Measurements from ENCODE around the gene MRPL40.

The MRPL40 gene

GRCh38 chr22:19483481-19484244, 51.3 kb downstream of the MRPL40 start:
- DNase-seq = no peak

Measured in SHP77 (cell line).